Spleen (tissue), 11 donors: ENCODE data around the gene ARHGAP6. TPM values are rescaled to one million over a fixed set of nuclear protein-coding genes. Genes with fewer than 3 reads are reported as not detected.

Experiments used
- DNase-seq: peaks from one replicate; pipeline ENCODE4 v3.0.0-alpha.2; 2020
- H3K27ac ChIP-seq, 8 donors: fragments of 200-600 bp; sonication (generic) in 7 of 8; 1 replicate in 4 of 8; 2 replicates in 4 of 8; pipeline versions ENCODE4 v1.5.0 to v1.8.0; 2016 to 2021; ENCODE audit warnings: inconsistent platforms in 4 of 8, mild to moderate bottlenecking in 4 of 8, moderate library complexity in 1 of 8
- H3K27me3 ChIP-seq, 7 donors: fragments of 200-600 bp; sonication (generic) in 6 of 7; replicated peaks in 1 of 7; 1 replicate in 4 of 7; 2 replicates in 3 of 7; pipeline versions ENCODE4 v1.5.0 to v1.8.0; 2016 to 2021; ENCODE audit warnings: inconsistent platforms in 3 of 7, mild to moderate bottlenecking in 1 of 7
- H3K36me3 ChIP-seq, 6 donors: fragments of 200-600 bp; sonication (generic) in 5 of 6; 1 replicate in 4 of 6; 2 replicates in 2 of 6; pipeline versions ENCODE4 v1.5.0 to v1.8.0; 2016 to 2021; ENCODE audit warnings: inconsistent platforms in 2 of 6
- H3K4me1 ChIP-seq, 6 donors: fragments of 200-600 bp; sonication (generic) in 5 of 6; 1 replicate in 3 of 6; 2 replicates in 3 of 6; pipeline versions ENCODE4 v1.5.0 to v1.8.0; 2016 to 2021; ENCODE audit warnings: inconsistent platforms in 3 of 6
- H3K4me3 ChIP-seq, 8 donors: fragments of 200-600 bp; sonication (generic) in 7 of 8; 1 replicate in 4 of 8; 2 replicates in 4 of 8; pipeline versions ENCODE4 v1.5.0 to v1.8.0; 2016 to 2021; ENCODE audit warnings: inconsistent platforms in 4 of 8, mild to moderate bottlenecking in 4 of 8, moderate library complexity in 2 of 8
- H3K9me3 ChIP-seq, 8 donors: fragments of 200-600 bp; sonication (generic) in 7 of 8; 1 replicate in 4 of 8; 2 replicates in 4 of 8; pipeline versions ENCODE4 v1.5.0 to v1.8.0; 2016 to 2021; ENCODE audit warnings: inconsistent platforms in 4 of 8
- POLR2A ChIP-seq, 3 donors: fragments of 450-650 bp; IDR thresholded peaks; one replicate each; pipeline ENCODE4 v1.5.1; 2017; ENCODE audit warnings: antibody characterized with exemption in 3 of 3, mild to moderate bottlenecking in 1 of 3
- POLR2AphosphoS5 ChIP-seq, 3 donors: sonication (generic); formaldehyde crosslinking; IDR thresholded peaks; one replicate each; pipeline ENCODE4 v1.5.1; 2017; ENCODE audit warnings: antibody characterized with exemption in 3 of 3
- WGBS, 5 donors: extraction: QIAGEN DNeasy Blood & Tissue Kit in 3 of 5; methylation state at CpG; one replicate each; pipeline versions ENCODE4 v1.1.5 to v1.1.7; 2013 to 2018; 5-methylcytosine and 5-hydroxymethylcytosine counted together
- intact Hi-C: fragments of 100-400 bp; cut with DNase I; formaldehyde crosslinking; loops from one replicate; pipeline ENCODE4 v1.15.0; 2023; ENCODE audit warnings: low total_unique reads
- polyA plus RNA-seq, 3 donors: library from polyadenylated mRNA; stranded (reverse); fragments of 200-250 nt; gene quantifications; one replicate each; pipeline ENCODE4 v1.2.1, GENCODE V29; 2013
- total RNA-seq, 7 donors: library from RNA; depleted of rRNA in 3 of 7; stranded (reverse); fragments of >200 nt in 3 of 7; fragmentation: NEBNext Ultra II Directional in 4 of 7; extraction: Animal tissue kit (Norgen Biotek cat#: 25700) in 4 of 7; gene quantifications; one replicate each; pipeline versions ENCODE4 v1.1.0 to v1.2.1, GENCODE V29; 2016 to 2021
- TF ChIP-seq, protein P1 (sequence below), 11 experiments: fragments of 200-600 bp in 7 of 11; fragments of 450-650 bp in 4 of 11; sonication (generic) in 4 of 11; IDR thresholded peaks in 8 of 11; conservative IDR thresholded peaks in 3 of 11; 1 replicate in 7 of 11; 2 replicates in 4 of 11; pipeline versions ENCODE4 v1.4.0 to v1.8.0; 2016 to 2021; ENCODE audit warnings: antibody characterized with exemption in 11 of 11, inconsistent platforms in 4 of 11, mild to moderate bottlenecking in 1 of 11
- donor health status: healthy with polysubstance abuse.
- donor health status: DM: no; HTN: no; CAD: no; lungs with moderate emphysema.
- donor health status: DM: no; HTN: no; CAD: no.
- donor health status: Bipolar disorder and iron deficiency.
- donor health status: healthy.
- donor health status: DM: no; HTN: no; CAD: no.
- donor health status: DM: yes; HTN: yes; CAD: no.

Gene ARHGAP6
- total and polyA plus RNA-seq, 10 donors: 2.0 to 20.8 (median 12.7) TPM

DNA sequence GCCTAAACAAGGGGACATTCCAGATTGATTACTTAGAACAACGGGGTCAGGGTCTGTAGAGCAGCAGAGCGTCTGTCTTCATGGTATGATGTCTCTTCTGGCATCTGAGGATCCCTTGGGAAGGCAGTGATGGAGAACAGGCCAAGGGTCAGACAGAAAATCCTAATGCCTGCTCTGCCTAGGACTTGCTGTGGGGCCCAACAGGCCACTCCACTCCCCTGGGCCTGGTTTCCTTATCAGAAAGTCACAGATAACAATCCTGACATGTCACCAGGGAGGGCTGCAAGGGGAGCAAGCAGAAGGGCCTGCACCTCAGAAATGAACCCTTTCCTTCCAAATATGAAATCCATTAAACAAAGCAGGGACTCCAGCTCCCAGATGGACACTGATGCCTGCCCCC, 21.4 kb upstream of the ARHGAP6 start:
- TF ChIP-seq, protein P1, sequence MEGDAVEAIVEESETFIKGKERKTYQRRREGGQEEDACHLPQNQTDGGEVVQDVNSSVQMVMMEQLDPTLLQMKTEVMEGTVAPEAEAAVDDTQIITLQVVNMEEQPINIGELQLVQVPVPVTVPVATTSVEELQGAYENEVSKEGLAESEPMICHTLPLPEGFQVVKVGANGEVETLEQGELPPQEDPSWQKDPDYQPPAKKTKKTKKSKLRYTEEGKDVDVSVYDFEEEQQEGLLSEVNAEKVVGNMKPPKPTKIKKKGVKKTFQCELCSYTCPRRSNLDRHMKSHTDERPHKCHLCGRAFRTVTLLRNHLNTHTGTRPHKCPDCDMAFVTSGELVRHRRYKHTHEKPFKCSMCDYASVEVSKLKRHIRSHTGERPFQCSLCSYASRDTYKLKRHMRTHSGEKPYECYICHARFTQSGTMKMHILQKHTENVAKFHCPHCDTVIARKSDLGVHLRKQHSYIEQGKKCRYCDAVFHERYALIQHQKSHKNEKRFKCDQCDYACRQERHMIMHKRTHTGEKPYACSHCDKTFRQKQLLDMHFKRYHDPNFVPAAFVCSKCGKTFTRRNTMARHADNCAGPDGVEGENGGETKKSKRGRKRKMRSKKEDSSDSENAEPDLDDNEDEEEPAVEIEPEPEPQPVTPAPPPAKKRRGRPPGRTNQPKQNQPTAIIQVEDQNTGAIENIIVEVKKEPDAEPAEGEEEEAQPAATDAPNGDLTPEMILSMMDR (IDR thresholded peaks at IDR 0.05 in 8 of 11, conservative IDR thresholded peaks at IDR 0.05 in 3 of 11): no peak
- no peak for TF ChIP-seq POLR2A (IDR thresholded peaks at IDR 0.05)
- no peak for TF ChIP-seq POLR2AphosphoS5 (IDR thresholded peaks at IDR 0.05)
- Histone ChIP-seq H3K4me1 (no peaks in the 10 kb centered on the region), H3K36me3 (no peaks in the 10 kb centered on the region), H3K9me3 (no peaks in the 10 kb centered on the region), H3K27me3 (no peaks in the 10 kb centered on the region), H3K4me3 (no peak overlapping the region), H3K27ac (no peak overlapping the region)
- intact Hi-C loops: no loop called here
- WGBS, 5 donors: 46 to 69% (median 64%) methylated on average over 2 of the region's 2 CpGs
- DNase-seq: no peak

DNA sequence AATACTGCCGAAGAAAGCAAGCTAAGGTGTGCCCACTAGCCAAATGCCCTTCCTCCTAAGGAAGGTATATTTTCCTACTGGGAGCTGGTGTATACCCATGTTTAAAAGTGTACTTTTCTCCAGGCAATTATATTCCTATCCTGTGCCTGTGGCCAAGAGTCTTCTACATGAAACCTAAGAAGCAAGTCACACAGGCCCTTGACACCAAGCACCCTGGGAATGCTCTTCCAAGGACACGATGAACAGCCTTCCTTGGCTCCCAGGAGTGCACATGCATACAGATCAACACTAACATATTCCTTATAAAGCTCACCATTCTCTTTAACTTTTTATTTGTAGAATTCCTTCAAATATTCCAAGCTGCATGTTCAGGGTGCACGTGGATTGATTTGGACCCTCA, 17.3 kb upstream of the ARHGAP6 start:
- Histone ChIP-seq H3K27me3 (no peaks in the 10 kb centered on the region), H3K36me3 (no peaks in the 10 kb centered on the region), H3K4me3 (no peak overlapping the region), H3K9me3 (no peaks in the 10 kb centered on the region), H3K4me1 (no peaks in the 10 kb centered on the region), H3K27ac (no peak overlapping the region)
- TF ChIP-seq POLR2A (IDR thresholded peaks at IDR 0.05) (no peak), POLR2AphosphoS5 (IDR thresholded peaks at IDR 0.05) (no peak)
- TF ChIP-seq, protein P1 (IDR thresholded peaks at IDR 0.05 in 8 of 11, conservative IDR thresholded peaks at IDR 0.05 in 3 of 11): no peak
- 78 to 94% (median 82%) methylated on average over 3 of the region's 3 CpGs for WGBS, 5 donors
- no peak for DNase-seq
- intact Hi-C loops: no loop called here

DNA sequence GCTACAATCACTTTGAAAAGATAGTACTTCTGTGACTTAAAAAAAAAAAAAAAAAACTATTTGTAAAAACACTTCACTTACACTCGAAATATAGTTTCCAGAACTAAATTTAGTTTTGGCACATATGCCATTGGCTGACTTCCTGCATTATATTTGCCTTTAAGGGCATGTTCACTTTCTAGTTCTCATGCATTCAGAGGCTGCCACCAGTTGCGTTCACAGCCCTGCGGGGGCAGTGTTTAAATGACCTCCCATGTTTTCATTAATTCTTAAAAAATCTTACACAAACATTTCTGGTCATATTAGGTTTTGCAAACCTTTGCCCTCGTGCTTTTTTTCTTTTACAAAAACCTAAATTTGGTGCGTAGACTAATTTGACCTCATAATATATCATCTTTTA, 12.4 kb upstream of the ARHGAP6 start:
- WGBS, 5 donors: 37 to 43% (median 40%) methylated on average over 5 of the region's 5 CpGs
- Histone ChIP-seq H3K4me3 (no peak overlapping the region), H3K4me1 (no peaks in the 10 kb centered on the region), H3K9me3 (no peaks in the 10 kb centered on the region), H3K36me3 (no peaks in the 10 kb centered on the region), H3K27ac (no peak overlapping the region), H3K27me3 (no peaks in the 10 kb centered on the region)
- TF ChIP-seq POLR2A (IDR thresholded peaks at IDR 0.05) (no peak), POLR2AphosphoS5 (IDR thresholded peaks at IDR 0.05) (no peak)
- TF ChIP-seq, protein P1 (IDR thresholded peaks at IDR 0.05 in 8 of 11, conservative IDR thresholded peaks at IDR 0.05 in 3 of 11): peak in 1 of 11 experiments; percentile 10
- DNase-seq: no peak
- intact Hi-C loops: no loop called here

DNA sequence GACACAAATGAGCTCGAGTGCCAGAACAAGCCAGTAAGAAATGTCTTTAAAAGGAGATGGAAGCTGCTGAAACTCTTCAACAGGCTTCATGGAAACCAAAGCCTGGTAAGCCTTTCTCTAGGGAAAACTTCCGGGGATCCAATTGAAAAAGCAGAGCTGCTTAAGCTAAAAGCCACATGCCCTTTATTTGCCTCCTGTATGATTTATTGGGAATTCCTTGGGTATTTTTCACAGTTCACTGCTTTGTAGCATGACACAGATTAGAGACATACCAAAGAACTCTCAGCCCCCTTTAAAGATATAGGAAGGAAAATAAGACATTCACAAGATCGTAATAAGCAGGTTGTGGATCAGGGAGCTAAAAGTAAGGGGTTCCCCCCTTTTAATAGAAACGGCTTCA, 6.5 kb upstream of the ARHGAP6 start:
- Histone ChIP-seq H3K27ac (no peak overlapping the region), H3K4me3 (no peak overlapping the region), H3K27me3 (peaks cover 0 to 36% (median 0%) of the 10 kb centered on the region in 7 donors), H3K4me1 (no peaks in the 10 kb centered on the region), H3K9me3 (no peaks in the 10 kb centered on the region), H3K36me3 (no peaks in the 10 kb centered on the region)
- 70 to 84% (median 77%) methylated on average over 4 of the region's 4 CpGs for WGBS, 5 donors
- intact Hi-C loops: no loop called here
- DNase-seq: no peak
- no peak for TF ChIP-seq POLR2A (IDR thresholded peaks at IDR 0.05)
- TF ChIP-seq POLR2AphosphoS5 (IDR thresholded peaks at IDR 0.05): no peak
- TF ChIP-seq, protein P1 (IDR thresholded peaks at IDR 0.05 in 8 of 11, conservative IDR thresholded peaks at IDR 0.05 in 3 of 11): no peak
